Urothelium cell line (cell line): Measurements from ENCODE around the gene YWHAG.
"Not testable (repeated sequence)": the region's sequence is repeated elsewhere in the genome, so short reads cannot be mapped to it uniquely, and the experiment has no call there.

Source experiments
- DNase-seq: peaks from one replicate; pipeline ENCODE4 v3.0.0; 2011; ENCODE audit warnings: low spot score, mixed read lengths
- FAIRE-seq: peaks from 2 replicates; lab custom pipeline; 2011; peaks lifted over from hg19 to GRCh38; lab: Jason Lieb, UNC

YWHAG gene

GRCh38 chr7:76326646-76327233 is 32.1 kb downstream of the YWHAG start:
- no peak for FAIRE-seq
- no peak for DNase-seq

DNA sequence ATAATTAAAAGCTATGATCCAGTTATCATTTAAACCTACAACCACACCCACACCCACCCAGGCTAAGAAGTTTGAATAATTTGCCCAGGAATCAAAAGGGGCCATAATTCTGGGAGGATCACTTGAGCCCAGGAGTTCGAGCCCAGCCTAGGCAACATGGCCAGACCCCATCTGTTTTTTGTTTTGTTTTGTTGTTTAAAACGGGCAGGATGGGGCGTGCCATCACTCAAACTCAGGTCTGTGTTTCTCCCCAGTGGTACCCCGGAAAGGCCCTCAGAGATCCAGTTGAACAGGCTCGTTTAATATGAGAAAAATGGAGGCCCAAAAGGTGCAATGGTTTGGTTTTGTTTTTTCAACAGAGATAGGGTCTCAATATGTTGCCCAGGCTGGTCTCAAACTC is 33.0 kb downstream of the YWHAG start:
- FAIRE-seq, result no peak
- DNase-seq, result no peak

DNA sequence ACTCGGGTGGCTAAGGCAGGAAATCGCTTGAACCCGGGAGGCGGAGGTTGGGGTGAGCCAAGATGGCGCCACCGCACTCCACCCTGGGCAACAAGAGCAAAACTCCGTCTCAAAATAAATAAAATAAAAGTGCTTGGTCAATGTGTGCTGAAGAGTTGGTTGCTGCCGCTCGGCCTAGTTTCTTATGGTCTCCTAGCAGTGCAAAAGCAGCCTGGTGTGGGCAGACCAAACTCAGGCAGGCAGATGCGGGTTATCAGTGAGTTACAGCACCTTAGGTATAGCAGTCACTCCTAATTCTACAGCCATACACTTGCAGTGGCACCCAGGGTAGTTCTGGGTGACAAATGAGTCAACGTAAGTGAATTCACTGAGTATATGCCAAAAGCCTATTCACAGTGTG is 33.7 kb downstream of the YWHAG start:
- FAIRE-seq, result no peak
- no peak for DNase-seq

DNA sequence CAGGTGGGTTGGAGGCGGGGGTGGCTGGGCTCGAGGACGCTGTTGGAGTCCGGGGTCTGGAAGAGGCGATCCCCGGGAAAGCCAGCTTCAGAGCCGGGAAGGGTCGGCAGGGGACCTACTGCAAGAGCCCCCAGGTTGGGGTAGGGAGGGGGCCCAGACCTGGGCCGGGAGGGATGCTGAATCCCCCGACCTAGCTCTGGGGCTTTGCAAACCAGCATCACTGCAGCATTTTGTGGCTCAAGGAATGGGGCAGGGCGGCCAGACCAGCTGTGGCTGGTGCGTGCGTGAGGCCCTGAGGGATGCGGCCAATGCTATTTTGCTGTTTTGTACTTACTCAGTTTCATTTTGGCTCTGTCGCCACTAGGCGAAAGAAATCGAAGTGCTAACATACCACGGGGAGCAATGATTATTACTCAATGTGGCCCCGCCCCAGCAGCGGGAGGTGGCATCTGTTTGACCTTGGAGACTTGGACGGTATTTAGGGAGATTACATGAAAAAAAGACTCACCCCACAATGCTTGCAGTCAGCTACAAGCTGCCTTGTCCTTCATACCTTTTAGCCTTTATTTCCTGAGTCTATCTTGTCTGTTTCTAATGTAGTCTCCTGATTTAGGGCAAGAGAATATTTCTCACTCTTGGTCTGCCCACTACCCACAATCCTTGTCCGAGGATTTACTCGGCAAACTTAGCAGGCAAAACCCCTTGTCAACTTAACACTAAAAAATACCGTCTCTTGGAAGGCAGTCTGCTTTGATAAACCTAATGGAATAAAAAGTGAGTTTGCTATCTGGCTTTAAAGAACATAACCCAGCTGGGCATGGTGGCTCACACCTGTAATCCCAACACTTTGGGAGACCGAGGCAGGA is 40.1 kb downstream of the YWHAG start:
- DNase-seq, result peak; percentile 68
- no peak for FAIRE-seq

- peak; percentile 98 for DNase-seq
- FAIRE-seq, result no peak
Observed at GRCh38 chr7:76317782-76318487, 40.9 kb downstream of the YWHAG start.

- no peak for FAIRE-seq
- no peak for DNase-seq
Observed at GRCh38 chr7:76316984-76317781, 41.6 kb downstream of the YWHAG start.

DNA sequence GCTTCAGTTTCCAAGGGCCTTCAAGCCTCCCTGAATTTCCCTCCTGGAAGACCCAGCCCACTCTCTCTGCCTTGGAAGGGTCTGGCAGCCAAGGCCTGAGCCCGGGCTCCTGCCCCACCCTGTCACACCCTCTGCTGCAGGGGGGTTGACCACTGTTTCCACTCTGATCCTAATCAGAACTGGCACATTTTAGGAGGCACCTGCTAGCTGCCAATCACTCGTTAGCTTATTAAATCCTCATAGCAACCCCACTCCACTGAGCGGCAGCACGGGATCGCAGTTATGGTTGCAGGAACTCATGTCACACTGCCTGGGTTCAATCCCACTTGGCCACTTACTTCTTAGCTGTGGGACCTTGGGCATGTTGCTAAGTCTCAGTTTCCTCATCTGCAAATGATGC is 43.4 kb downstream of the YWHAG start:
- DNase-seq (no peak), FAIRE-seq (no peak)

GRCh38 chr7:76314740-76315139 is 44.1 kb downstream of the YWHAG start:
- DNase-seq, FAIRE-seq: not testable (repeated sequence)

DNA sequence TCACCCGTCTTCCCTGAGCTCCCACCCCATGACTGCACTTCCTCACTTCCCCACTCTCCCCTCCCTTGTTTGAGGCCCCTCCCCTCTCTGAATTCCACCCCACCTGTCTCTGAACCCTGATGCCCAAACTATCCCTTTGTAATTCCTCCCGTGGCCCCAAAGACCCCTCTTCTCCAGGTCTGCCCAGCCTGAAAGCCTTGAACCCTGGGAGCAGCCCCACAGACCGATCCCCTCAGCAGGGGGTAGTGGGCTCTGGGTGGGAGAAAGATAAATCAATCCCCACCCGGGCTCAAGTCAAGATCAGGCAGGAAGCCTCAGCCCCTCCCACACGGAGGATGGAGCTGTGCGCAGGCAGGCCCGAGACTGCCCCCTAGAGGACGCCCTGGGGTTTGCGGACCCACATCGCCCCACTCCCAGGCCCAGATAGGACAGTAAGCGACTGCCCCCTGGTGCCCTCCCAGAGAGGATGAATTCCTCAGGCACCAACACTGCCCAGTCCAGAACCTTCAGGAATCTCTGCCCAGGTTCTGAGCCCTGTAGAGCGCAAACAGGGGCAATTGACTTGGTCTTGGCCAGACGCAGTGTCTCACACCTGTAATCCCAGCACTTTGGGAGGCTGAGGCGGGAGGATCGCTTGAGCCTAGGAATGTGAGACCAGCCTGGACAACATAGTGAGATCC is 44.6 kb downstream of the YWHAG start:
- DNase-seq (peak; percentile 90), FAIRE-seq (no peak)

DNA sequence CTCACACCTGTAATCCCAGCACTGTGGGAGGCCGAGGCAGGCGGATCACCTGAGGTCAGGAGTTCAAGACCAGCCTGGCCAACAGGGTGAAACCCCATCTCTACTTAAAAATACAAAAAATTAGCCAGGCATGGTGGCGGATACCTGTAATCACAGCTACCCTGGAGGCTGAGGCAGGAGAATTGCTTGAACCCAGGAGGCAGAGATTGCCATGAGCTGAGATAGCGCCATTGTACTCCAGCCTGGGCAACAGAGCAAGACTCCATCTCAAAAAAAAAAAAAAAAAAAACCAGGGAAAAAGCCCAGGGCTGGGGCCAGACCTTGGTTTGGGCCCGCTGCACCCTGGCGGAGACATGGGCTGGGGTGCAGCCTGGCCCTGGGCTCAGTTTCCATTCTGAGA is 47.0 kb downstream of the YWHAG start:
- DNase-seq, FAIRE-seq: not testable (repeated sequence)

- FAIRE-seq (no peak), DNase-seq (no peak)
Observed at GRCh38 chr7:76310102-76310957, 48.5 kb downstream of the YWHAG start.

DNA sequence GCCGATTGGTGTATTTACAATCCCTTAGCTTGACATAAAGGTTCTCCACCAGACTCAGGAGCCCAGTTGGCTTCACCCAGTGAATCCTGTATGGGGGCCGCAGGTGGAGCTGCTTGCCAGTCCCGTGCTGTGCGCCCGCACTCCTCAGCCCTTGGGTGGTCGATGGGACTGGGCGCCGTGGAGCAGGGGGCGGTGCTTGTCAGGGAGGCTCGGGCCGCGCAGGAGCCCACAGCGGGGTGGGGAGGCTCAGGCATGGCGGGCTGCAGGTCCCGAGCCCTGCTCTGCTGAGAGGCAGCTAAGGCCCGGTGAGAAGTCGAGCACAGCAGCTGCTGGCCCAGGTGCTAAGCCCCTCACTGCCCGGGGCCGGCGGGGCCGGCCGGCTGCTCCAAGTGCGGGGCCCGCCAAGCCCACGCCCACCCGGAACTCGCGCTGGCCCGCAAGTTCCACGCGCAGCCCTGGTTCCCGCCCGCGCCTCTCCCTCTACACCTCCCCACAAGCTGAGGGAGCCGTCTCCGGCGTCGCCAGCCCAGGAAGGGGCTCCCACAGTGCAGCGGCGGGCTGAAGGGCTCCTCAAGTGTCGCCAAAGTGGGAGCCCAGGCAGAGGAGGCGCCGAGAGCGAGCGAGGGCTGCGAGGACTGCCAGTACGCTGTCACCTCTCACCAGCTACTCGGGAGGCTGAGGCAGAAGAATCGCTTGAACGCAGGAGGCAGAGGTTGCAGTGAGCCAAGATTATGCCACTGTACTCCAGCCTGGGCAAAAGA is 49.3 kb downstream of the YWHAG start:
- FAIRE-seq, DNase-seq: not testable (repeated sequence)

- FAIRE-seq, DNase-seq: not testable (repeated sequence)
Observed at GRCh38 chr7:76308874-76309273, 49.9 kb downstream of the YWHAG start.

GRCh38 chr7:76304888-76305375 is 53.9 kb downstream of the YWHAG start:
- DNase-seq, result no peak
- no peak for FAIRE-seq

DNA sequence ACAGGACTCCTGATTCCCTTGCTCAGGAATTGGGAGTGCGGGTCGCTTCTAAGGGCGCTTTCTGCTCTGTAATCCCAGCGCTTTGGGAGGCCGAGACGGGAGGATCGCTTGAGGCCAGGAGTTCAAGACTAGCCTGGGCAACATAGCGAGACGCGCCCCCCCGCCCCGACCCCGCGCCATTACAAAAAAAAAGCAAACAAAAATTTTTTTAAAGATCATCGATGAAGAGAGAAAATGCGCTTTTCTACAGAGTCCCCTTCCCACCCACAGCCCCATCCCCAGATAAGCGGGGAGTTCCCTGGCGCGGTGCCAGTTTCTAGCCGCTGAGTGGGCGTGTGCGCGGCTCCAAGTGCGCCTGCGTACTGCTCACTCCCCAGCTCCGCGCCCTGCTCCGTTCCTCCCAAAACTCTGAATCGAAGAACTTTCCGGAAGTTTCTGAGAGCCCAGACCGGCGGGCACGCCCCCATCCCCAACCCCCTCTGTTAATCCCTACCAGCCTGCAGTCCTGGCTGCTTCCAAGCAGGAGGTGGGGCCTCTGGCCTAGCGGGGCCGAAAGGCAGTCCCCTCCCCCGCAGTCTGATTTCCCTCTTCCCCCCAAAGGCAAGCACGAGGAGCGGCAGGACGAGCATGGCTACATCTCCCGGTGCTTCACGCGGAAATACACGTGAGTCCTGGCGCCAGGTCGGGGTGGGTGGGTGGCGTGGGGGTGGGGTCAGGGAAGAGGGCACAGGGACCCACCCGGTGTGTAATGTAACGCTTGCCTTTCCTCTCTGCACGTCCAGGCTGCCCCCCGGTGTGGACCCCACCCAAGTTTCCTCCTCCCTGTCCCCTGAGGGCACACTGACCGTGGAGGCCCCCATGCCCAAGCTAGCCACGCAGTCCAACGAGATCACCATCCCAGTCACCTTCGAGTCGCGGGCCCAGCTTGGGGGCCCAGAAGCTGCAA is 55.3 kb downstream of the YWHAG start:
- DNase-seq (peak; percentile 87), FAIRE-seq (peak; percentile 52)

- peak; percentile 90 for DNase-seq
- no peak for FAIRE-seq
Observed at GRCh38 chr7:76302347-76303201, 56.2 kb downstream of the YWHAG start, which contains the start of gene HSPB1. Gene HSPB1, plus strand, starts transcription at chr7:76302673. Its CDS starts 40 bp downstream, at chr7:76302713.
